Mesenchymal stem cell (in vitro differentiated cells and primary cell): ENCODE measurements around the gene MAP1LC3A.

Source experiments
- DNase-seq: peaks from one replicate; pipeline ENCODE4 v3.0.0-alpha.2; 2013
- H2AFZ ChIP-seq: one replicate; pipeline ENCODE4 v1.6.1; 2013; ENCODE audit warnings: low read depth, mild to moderate bottlenecking, control low read depth, inconsistent platforms, low read length, moderate library complexity
- H2AK5ac ChIP-seq: 2 replicates; pipeline ENCODE4 v1.6.1; 2013; ENCODE audit warnings: low read length, moderate library complexity, mild to moderate bottlenecking, inconsistent platforms; ENCODE audit not compliant: severe bottlenecking
- H2BK120ac ChIP-seq: one replicate; pipeline ENCODE4 v1.6.1; 2013; ENCODE audit warnings: low read depth, mild to moderate bottlenecking, inconsistent platforms, low read length, moderate library complexity
- H2BK12ac ChIP-seq, 2 experiments: one replicate each; pipeline ENCODE4 v1.6.1; 2013; ENCODE audit warnings: inconsistent platforms in 2 of 2, low read length in 2 of 2, mild to moderate bottlenecking in 2 of 2, moderate library complexity in 2 of 2, control low read depth in 1 of 2
- H2BK15ac ChIP-seq: one replicate; pipeline ENCODE4 v1.6.1; 2013; ENCODE audit warnings: mild to moderate bottlenecking, low read depth, inconsistent platforms; ENCODE audit not compliant: poor library complexity, severe bottlenecking
- H2BK5ac ChIP-seq: 2 replicates; pipeline ENCODE4 v1.6.1; 2013; ENCODE audit warnings: low read depth, mild to moderate bottlenecking, low read length, control low read depth, inconsistent platforms; ENCODE audit not compliant: poor library complexity, severe bottlenecking
- H3K14ac ChIP-seq, 2 experiments: one replicate each; pipeline ENCODE4 v1.6.1; 2013; ENCODE audit warnings: inconsistent platforms in 2 of 2, low read length in 2 of 2, control low read depth in 1 of 2, mild to moderate bottlenecking in 1 of 2, moderate library complexity in 1 of 2
- H3K18ac ChIP-seq, 2 experiments: one replicate each; pipeline ENCODE4 v1.6.1; 2013; ENCODE audit warnings: inconsistent platforms in 2 of 2, low read length in 2 of 2, control low read depth in 1 of 2, low read depth in 1 of 2, mild to moderate bottlenecking in 1 of 2
- H3K23ac ChIP-seq, 2 experiments: one replicate each; pipeline ENCODE4 v1.6.1; 2013; ENCODE audit warnings: inconsistent platforms in 2 of 2, low read length in 2 of 2, mild to moderate bottlenecking in 2 of 2, moderate library complexity in 2 of 2, control low read depth in 1 of 2
- H3K27ac ChIP-seq: 2 replicates; pipeline ENCODE4 v1.5.1; 2013; ENCODE audit warnings: mild to moderate bottlenecking, moderate library complexity, low read length, control low read depth, inconsistent platforms; ENCODE audit not compliant: poor library complexity, severe bottlenecking
- H3K27me3 ChIP-seq, 2 experiments: 2 replicates each; pipeline versions ENCODE4 v1.6.1 to v1.7.0; 2013; ENCODE audit warnings: low read length in 2 of 2, mild to moderate bottlenecking in 2 of 2, moderate library complexity in 2 of 2, control low read depth in 1 of 2, inconsistent platforms in 1 of 2; ENCODE audit not compliant: control insufficient read depth in 1 of 2, insufficient read depth in 1 of 2
- H3K36me3 ChIP-seq, 2 experiments: 2 replicates each; pipeline versions ENCODE4 v1.6.1 to v1.7.0; 2013; ENCODE audit warnings: low read length in 2 of 2, control low read depth in 1 of 2, inconsistent platforms in 1 of 2, low read depth in 1 of 2, mild to moderate bottlenecking in 1 of 2; ENCODE audit not compliant: insufficient read depth in 2 of 2, control insufficient read depth in 1 of 2
- H3K4ac ChIP-seq, 2 experiments: one replicate each; pipeline ENCODE4 v1.6.1; 2013; ENCODE audit warnings: inconsistent platforms in 2 of 2, low read length in 2 of 2, mild to moderate bottlenecking in 2 of 2, moderate library complexity in 2 of 2, control low read depth in 1 of 2, low read depth in 1 of 2
- H3K4me1 ChIP-seq: 2 replicates; pipeline ENCODE4 v1.6.1; 2013; ENCODE audit warnings: low read depth, low read length, control low read depth; ENCODE audit not compliant: control insufficient read depth, insufficient read depth
- H3K4me2 ChIP-seq: 2 replicates; pipeline ENCODE4 v1.6.1; 2013; ENCODE audit warnings: low read length, mild to moderate bottlenecking, inconsistent platforms; ENCODE audit not compliant: poor library complexity, severe bottlenecking
- H3K4me3 ChIP-seq, 2 experiments: 2 replicates each; pipeline versions ENCODE4 v1.5.1 to v1.7.0; 2013; ENCODE audit warnings: low read length in 2 of 2, mild to moderate bottlenecking in 2 of 2, control low read depth in 1 of 2, low read depth in 1 of 2; ENCODE audit not compliant: insufficient read depth in 1 of 2
- H3K79me1 ChIP-seq: replicated peaks from 2 replicates; pipeline ENCODE4 v1.6.1; 2013; ENCODE audit warnings: mild to moderate bottlenecking, control low read depth, low read length, inconsistent platforms; ENCODE audit not compliant: poor library complexity, severe bottlenecking
- H3K9ac ChIP-seq: 2 replicates; pipeline ENCODE4 v1.7.0; 2013; ENCODE audit warnings: mild to moderate bottlenecking, low read length, moderate library complexity
- H3K9me3 ChIP-seq: 2 replicates; pipeline ENCODE4 v1.7.0; 2013; ENCODE audit warnings: mild to moderate bottlenecking, low read length; ENCODE audit not compliant: control insufficient read depth
- H4K8ac ChIP-seq: one replicate; pipeline ENCODE4 v1.6.1; 2013; ENCODE audit warnings: inconsistent platforms, mild to moderate bottlenecking, low read length, moderate library complexity
- H4K91ac ChIP-seq: one replicate; pipeline ENCODE4 v1.6.1; 2013; ENCODE audit warnings: mild to moderate bottlenecking, low read length, inconsistent platforms
- WGBS: methylation state at CpG from one replicate; pipeline ENCODE4 v1.1.7; 2013; ENCODE audit warnings: mixed read lengths; 5-methylcytosine and 5-hydroxymethylcytosine counted together

The MAP1LC3A gene

GRCh38 chr20:34534391-34535165 lies 23.9 kb upstream of the MAP1LC3A start:
- Histone ChIP-seq H2BK5ac (no peak overlapping the region), H3K18ac (no peak overlapping the region), H3K79me1 (peaks cover 56% of the 10 kb centered on the region), H3K27me3 (no peaks in the 10 kb centered on the region), H3K14ac (no peak overlapping the region), H4K91ac (no peak overlapping the region), H3K23ac (no peak overlapping the region), H3K27ac (no peak overlapping the region), H2AK5ac (no peak overlapping the region), H3K9me3 (no peaks in the 10 kb centered on the region), H3K4me2 (no peak overlapping the region), H3K4me3 (no peak overlapping the region), H3K36me3 (peaks cover 86 to 89% of the 10 kb centered on the region in 2 experiments), H2BK120ac (no peak overlapping the region), H3K4me1 (peaks cover 9% of the 10 kb centered on the region), H4K8ac (no peak overlapping the region), H3K4ac (no peak overlapping the region), H2BK15ac (no peak overlapping the region), H3K9ac (no peak overlapping the region), H2AFZ (no peak overlapping the region), H2BK12ac (no peak overlapping the region)
- WGBS, result 97% methylated on average over 15 of the region's 15 CpGs
- DNase-seq, result no peak

DNA sequence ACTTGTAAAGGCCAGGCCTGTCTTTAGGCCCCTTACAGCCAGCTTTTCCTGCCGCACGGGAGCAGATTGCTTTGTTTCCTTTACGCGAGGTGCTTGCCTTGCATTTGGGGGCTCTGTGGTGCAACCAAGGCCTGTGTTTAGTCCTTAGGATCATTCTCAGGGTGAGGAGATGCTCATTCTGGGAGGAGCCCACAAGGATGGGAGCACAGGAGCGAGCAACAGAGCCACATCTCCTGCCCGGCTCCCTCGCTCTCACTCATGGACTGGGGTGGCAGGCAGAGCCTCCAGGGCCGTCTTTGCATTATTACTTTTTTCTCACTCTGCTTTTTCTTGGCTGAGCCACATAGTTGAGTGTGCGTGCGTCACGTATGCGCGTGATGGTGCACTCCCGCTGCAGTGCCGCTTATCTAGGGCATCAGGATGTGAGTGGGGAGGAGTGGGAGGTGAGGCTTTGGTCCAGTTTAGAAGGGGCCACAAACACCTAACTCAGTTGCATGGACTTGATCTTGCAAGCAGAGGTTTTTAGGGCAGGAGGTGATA lies 23.1 kb upstream of the MAP1LC3A start:
- H3K36me3 ChIP-seq, result peaks cover 86 to 89% of the 10 kb centered on the region in 2 experiments
- H4K8ac ChIP-seq, result no peak overlapping the region
- H3K23ac ChIP-seq, result no peak overlapping the region
- 99% methylated on average over 15 of the region's 15 CpGs for WGBS
- H2AFZ ChIP-seq, result no peak overlapping the region
- no peak overlapping the region for H3K4me3 ChIP-seq
- H2AK5ac ChIP-seq, result no peak overlapping the region
- DNase-seq, result no peak
- H3K79me1 ChIP-seq, result peaks cover 52% of the 10 kb centered on the region
- peaks cover 9% of the 10 kb centered on the region for H3K4me1 ChIP-seq
- H3K27ac ChIP-seq, result no peak overlapping the region
- no peak overlapping the region for H2BK15ac ChIP-seq
- no peaks in the 10 kb centered on the region for H3K27me3 ChIP-seq
- no peak overlapping the region for H2BK120ac ChIP-seq
- H3K18ac ChIP-seq, result no peak overlapping the region
- no peak overlapping the region for H3K9ac ChIP-seq
- no peak overlapping the region for H3K4ac ChIP-seq
- no peak overlapping the region for H3K4me2 ChIP-seq
- no peak overlapping the region for H2BK12ac ChIP-seq
- H2BK5ac ChIP-seq, result no peak overlapping the region
- no peak overlapping the region for H3K14ac ChIP-seq
- H3K9me3 ChIP-seq, result no peaks in the 10 kb centered on the region
- no peak overlapping the region for H4K91ac ChIP-seq

GRCh38 chr20:34535857-34536256 lies 22.7 kb upstream of the MAP1LC3A start:
- Histone ChIP-seq H3K14ac (no peak overlapping the region), H3K27me3 (no peaks in the 10 kb centered on the region), H4K91ac (no peak overlapping the region), H3K4me2 (no peak overlapping the region), H3K9ac (no peak overlapping the region), H3K79me1 (peaks cover 50% of the 10 kb centered on the region), H2BK120ac (no peak overlapping the region), H3K23ac (no peak overlapping the region), H3K4me3 (no peak overlapping the region), H3K27ac (no peak overlapping the region), H3K36me3 (peaks cover 85 to 89% of the 10 kb centered on the region in 2 experiments), H2AK5ac (no peak overlapping the region), H4K8ac (no peak overlapping the region), H2BK15ac (no peak overlapping the region), H3K4me1 (peaks cover 9% of the 10 kb centered on the region), H2BK12ac (no peak overlapping the region), H2AFZ (no peak overlapping the region), H2BK5ac (no peak overlapping the region), H3K4ac (no peak overlapping the region), H3K18ac (no peak overlapping the region), H3K9me3 (no peaks in the 10 kb centered on the region)
- WGBS, result 96% methylated on average over 2 of the region's 2 CpGs
- DNase-seq, result no peak

DNA sequence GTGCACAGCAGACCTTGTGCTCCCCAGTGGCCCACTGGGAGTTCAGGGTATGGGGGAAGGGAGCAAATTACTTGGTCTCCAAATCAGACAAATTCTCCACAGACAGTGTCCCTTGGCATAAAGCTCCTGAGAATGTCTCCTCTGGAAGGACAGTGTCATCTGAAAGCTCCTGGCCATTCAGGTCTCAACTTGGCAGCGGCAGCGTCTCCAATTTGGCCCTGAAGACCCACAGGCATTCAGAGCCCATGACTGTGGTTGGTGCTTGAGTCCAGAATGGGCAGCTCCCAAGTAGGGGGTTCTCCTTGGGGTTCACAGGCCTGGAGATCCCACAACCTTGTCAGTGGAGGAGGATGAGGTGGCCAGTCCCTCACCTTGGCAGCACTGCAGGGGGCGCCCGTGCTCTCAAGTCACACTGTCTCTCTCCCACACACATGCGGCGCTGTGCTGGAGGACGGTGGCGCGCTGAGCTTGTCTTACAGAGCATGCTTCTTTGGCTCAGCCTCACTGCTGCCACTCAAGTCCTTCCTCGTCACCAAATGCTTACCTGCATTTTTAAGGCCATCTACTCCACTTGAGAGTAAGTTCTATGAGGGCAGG lies 21.6 kb upstream of the MAP1LC3A start:
- Histone ChIP-seq H3K36me3 (peaks cover 89 to 91% of the 10 kb centered on the region in 2 experiments), H3K9ac (no peak overlapping the region), H3K14ac (no peak overlapping the region), H2BK5ac (no peak overlapping the region), H3K18ac (no peak overlapping the region), H4K8ac (no peak overlapping the region), H3K4ac (no peak overlapping the region), H3K27ac (no peak overlapping the region), H3K4me1 (peaks cover 7% of the 10 kb centered on the region), H3K4me3 (no peak overlapping the region), H3K9me3 (no peaks in the 10 kb centered on the region), H2AK5ac (no peak overlapping the region), H2BK12ac (no peak overlapping the region), H2AFZ (no peak overlapping the region), H3K79me1 (peaks cover 41% of the 10 kb centered on the region), H3K4me2 (no peak overlapping the region), H2BK120ac (no peak overlapping the region), H2BK15ac (no peak overlapping the region), H3K27me3 (no peaks in the 10 kb centered on the region), H4K91ac (no peak overlapping the region), H3K23ac (no peak overlapping the region)
- WGBS, result 84% methylated on average over 3 of the region's 10 CpGs
- DNase-seq, result peak; percentile 31
